CD4-positive, alpha-beta memory T cell (primary cell): ENCODE measurements around the gene ESRRA. TPM values are rescaled to one million over a fixed set of nuclear protein-coding genes. Genes with fewer than 3 reads are reported as not detected.

Experiments used
- CTCF ChIA-PET: fragments of 350-600 bp; sonication (Branson Sonifier 250); formaldehyde crosslinking; loops from one replicate; lab custom pipeline; 2021; ENCODE audit warnings: inconsistent platforms; ENCODE audit not compliant: partially characterized antibody; lab: Charles Lee
- POLR2A ChIA-PET: fragments of 350-600 bp; sonication (Branson Sonifier 250); formaldehyde crosslinking; loops from one replicate; lab custom pipeline; 2021; ENCODE audit not compliant: partially characterized antibody; lab: Charles Lee
- DNase-seq, 5 donors: peaks; one replicate each; pipeline versions ENCODE4 v3.0.0 to v3.0.0-alpha.2; 2020 to 2022; ENCODE audit warnings: mixed read lengths in 1 of 5
- H3K27ac ChIP-seq: one replicate; pipeline ENCODE4 v1.7.0; 2013; ENCODE audit warnings: low read depth, low read length
- H3K27me3 ChIP-seq: 2 replicates; pipeline ENCODE4 v1.7.0; 2013; ENCODE audit warnings: mild to moderate bottlenecking, low read length, moderate library complexity; ENCODE audit not compliant: insufficient read depth
- H3K36me3 ChIP-seq: 2 replicates; pipeline ENCODE4 v1.7.0; 2013; ENCODE audit warnings: mild to moderate bottlenecking, low read length, moderate library complexity; ENCODE audit not compliant: insufficient read depth
- H3K4me1 ChIP-seq: 2 replicates; pipeline ENCODE4 v1.7.0; 2013; ENCODE audit warnings: mild to moderate bottlenecking, low read length, moderate library complexity; ENCODE audit not compliant: insufficient read depth
- H3K4me3 ChIP-seq, 2 donors: one replicate each; pipeline ENCODE4 v1.7.0; 2013; ENCODE audit warnings: low read length in 2 of 2, mild to moderate bottlenecking in 1 of 2
- H3K9me3 ChIP-seq, 2 donors: one replicate each; pipeline ENCODE4 v1.7.0; 2013; ENCODE audit warnings: low read length in 2 of 2, control low read depth in 1 of 2; ENCODE audit not compliant: control insufficient read depth in 1 of 2
- H3K27ac Mint-ChIP-seq, 7 donors: one replicate each; pipeline ENCODE4 v1.8.0; 2020 to 2021; ENCODE audit warnings: mixed read lengths in 7 of 7, mild to moderate bottlenecking in 6 of 7, inconsistent platforms in 3 of 7, moderate library complexity in 3 of 7
- H3K27me3 Mint-ChIP-seq, 2 donors: one replicate each; pipeline ENCODE4 v1.8.0; 2020 to 2021; ENCODE audit warnings: mixed read lengths in 2 of 2
- H3K36me3 Mint-ChIP-seq, 2 donors: one replicate each; pipeline ENCODE4 v1.8.0; 2020 to 2021; ENCODE audit warnings: mixed read lengths in 2 of 2, inconsistent platforms in 1 of 2, mild to moderate bottlenecking in 1 of 2
- H3K4me1 Mint-ChIP-seq, 4 donors: one replicate each; pipeline ENCODE4 v1.8.0; 2020 to 2021; ENCODE audit warnings: mixed read lengths in 4 of 4, mild to moderate bottlenecking in 1 of 4
- H3K4me3 Mint-ChIP-seq, 8 donors: one replicate each; pipeline ENCODE4 v1.8.0; 2020 to 2021; ENCODE audit warnings: mixed read lengths in 8 of 8, mild to moderate bottlenecking in 7 of 8, moderate library complexity in 6 of 8, inconsistent platforms in 3 of 8
- H3K9me3 Mint-ChIP-seq, 8 donors: one replicate each; pipeline ENCODE4 v1.8.0; 2020 to 2021; ENCODE audit warnings: mixed read lengths in 8 of 8, mild to moderate bottlenecking in 5 of 8, inconsistent platforms in 3 of 8, moderate library complexity in 1 of 8
- intact Hi-C: fragments of 100-400 bp; cut with micrococcal nuclease; formaldehyde crosslinking; loops from one replicate; pipeline ENCODE4 v1.15.1; 2023
- polyA plus RNA-seq, 2 donors: library from polyadenylated mRNA; unstranded; fragments of 300-500 nt; fragmentation: Illumina TruSeq; gene quantifications; one replicate each; pipeline ENCODE4 v1.2.3, GENCODE V29; 2021
- total RNA-seq, 2 experiments: library from RNA; stranded (reverse); gene quantifications; one replicate each; pipeline ENCODE4 v1.2.3, GENCODE V29; 2021

Gene ESRRA
- total and polyA plus RNA-seq, 4 experiments from 2014 or later = 4.4 to 31.9 (median 20.9) TPM

DNA sequence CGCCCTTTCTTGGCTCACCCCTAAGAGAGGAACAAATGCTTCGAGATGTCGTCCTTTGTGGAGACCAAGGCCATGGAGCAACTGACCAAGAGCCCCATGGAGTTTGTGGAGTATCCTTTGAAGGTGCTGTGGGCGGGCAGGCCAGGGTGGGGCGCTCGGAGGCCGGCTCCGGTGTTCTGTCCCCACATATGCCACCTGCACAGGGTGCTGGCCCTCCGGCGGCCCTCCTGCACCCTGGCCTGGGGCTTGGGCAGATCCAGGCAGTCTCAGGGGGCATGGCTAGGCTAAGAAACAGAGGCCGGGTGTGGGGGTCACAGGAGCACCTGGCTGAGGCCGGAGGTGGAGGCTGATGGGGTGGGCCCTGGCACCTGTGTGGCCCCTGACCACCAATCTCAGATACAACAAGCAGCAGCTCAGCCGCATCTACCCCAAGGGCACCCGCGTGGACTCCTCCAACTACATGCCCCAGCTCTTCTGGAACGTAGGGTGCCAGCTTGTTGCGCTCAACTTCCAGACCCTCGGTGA, 43.7 kb upstream of the ESRRA start:
- DNase-seq = no peak
- POLR2A ChIA-PET = interaction anchor here (1.6 kb wide), 1 partner anchor 8 kb away, joined by 7 read pairs; no protein-coding TSS in a partner anchor
- intact Hi-C loops = no loop called here
- Histone ChIP-seq H3K36me3 (peaks cover 5% of the 10 kb centered on the region), H3K9me3 (no peaks in the 10 kb centered on the region), H3K27me3 (no peaks in the 10 kb centered on the region), H3K4me3 (no peak overlapping the region), H3K27ac (no peak overlapping the region), H3K4me1 (no peaks in the 10 kb centered on the region)
- no peaks in the 10 kb centered on the region for H3K9me3 Mint-ChIP-seq
- H3K4me3 Mint-ChIP-seq = no peak overlapping the region
- H3K4me1 Mint-ChIP-seq = peaks cover 1 to 8% (median 5%) of the 10 kb centered on the region in 4 donors
- no peaks in the 10 kb centered on the region for H3K27me3 Mint-ChIP-seq
- H3K27ac Mint-ChIP-seq = no peak overlapping the region
- H3K36me3 Mint-ChIP-seq = peaks cover 10 to 12% of the 10 kb centered on the region in 2 donors
- CTCF ChIA-PET = interaction anchor here (1.6 to 1.9 kb wide), 2 partner anchors 10 to 43 kb away, joined by 4 to 5 read pairs; partner anchors contain the start of gene PLCB3

DNA sequence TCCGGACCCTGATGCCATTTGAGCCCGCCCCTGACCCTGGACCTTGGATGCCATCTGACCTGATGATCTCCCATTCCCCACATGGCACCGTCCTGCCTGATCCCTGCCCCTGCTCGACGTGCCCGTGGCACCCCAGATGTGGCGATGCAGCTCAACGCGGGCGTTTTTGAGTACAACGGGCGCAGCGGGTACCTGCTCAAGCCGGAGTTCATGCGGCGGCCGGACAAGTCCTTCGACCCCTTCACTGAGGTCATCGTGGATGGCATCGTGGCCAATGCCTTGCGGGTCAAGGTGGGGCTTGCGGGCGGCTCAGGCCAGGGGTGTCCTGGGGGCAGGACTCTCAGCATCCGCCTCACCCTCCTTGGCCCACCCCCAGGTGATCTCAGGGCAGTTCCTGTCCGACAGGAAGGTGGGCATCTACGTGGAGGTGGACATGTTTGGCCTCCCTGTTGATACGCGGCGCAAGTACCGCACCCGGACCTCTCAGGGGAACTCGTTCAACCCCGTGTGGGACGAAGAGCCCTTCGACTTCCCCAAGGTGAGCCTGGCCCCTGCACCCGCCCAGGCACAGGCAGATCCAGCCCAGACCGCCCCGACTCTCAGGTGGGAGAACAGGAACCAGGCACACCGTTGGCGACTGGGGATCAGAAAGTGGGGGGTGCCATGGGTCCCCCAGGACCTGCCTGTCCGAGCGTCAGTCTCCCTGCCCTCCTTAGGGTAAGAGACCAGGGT, 42.9 kb upstream of the ESRRA start:
- Histone ChIP-seq H3K4me1 (no peaks in the 10 kb centered on the region), H3K27ac (no peak overlapping the region), H3K36me3 (peaks cover 5% of the 10 kb centered on the region), H3K27me3 (no peaks in the 10 kb centered on the region), H3K9me3 (no peaks in the 10 kb centered on the region), H3K4me3 (no peak overlapping the region)
- no peak overlapping the region for H3K4me3 Mint-ChIP-seq
- CTCF ChIA-PET = interaction anchor here (0.8 to 3.6 kb wide), 5 partner anchors 8 to 42 kb away, joined by 3 to 16 read pairs (median 4); partner anchors contain the start of gene PLCB3
- no peak for DNase-seq
- POLR2A ChIA-PET = no interaction called here
- no peaks in the 10 kb centered on the region for H3K27me3 Mint-ChIP-seq
- H3K4me1 Mint-ChIP-seq = peaks cover 1 to 8% (median 5%) of the 10 kb centered on the region in 4 donors
- H3K9me3 Mint-ChIP-seq = no peaks in the 10 kb centered on the region
- H3K27ac Mint-ChIP-seq = no peak overlapping the region
- intact Hi-C loops = no loop called here
- H3K36me3 Mint-ChIP-seq = peaks cover 10% of the 10 kb centered on the region in 2 donors

DNA sequence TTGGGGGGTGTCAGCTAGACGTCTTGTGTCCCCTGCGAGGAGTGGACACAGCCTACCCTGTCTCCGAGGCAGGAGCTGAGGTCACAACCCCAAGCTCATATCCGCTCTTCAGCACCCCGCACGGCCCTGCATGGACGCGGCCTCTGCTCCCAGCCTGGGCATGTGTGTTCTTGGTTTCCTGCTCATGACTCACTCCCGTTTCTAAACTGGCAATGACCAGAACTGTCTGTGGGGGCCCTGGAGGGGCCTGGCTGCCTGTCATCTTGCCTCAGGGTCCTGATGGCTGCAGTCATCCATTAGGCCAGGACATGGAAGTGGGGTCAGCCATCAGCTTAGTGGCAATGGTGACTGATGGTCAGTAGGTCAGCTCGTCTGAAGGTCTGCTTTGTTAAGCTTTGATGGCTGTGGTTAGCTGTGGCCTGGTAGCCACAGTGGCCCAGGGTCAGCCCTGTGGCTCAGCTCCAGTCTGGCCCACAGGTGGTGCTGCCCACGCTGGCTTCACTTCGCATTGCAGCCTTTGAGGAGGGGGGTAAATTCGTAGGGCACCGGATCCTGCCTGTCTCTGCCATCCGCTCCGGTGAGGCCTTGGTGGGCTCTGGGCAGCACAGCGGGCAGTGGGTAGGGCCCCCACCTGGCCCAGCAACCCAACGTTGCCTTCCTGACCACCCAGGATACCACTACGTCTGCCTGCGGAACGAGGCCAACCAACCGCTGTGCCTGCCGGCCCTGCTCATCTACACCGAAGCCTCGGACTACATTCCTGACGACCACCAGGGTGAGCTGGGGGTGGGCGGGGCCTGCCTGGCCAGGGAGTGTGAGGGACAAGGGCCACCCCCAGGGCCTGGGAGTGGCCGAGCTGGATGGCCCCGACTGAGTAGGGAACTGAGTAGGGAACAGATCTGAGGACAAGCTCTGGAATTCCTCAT, 42.0 kb upstream of the ESRRA start:
- intact Hi-C loops = no loop called here
- no peaks in the 10 kb centered on the region for H3K9me3 ChIP-seq
- H3K27ac ChIP-seq = no peak overlapping the region
- Mint-ChIP-seq H3K27ac (peak overlapping the region in 1 of 7 donors; percentile 60), H3K27me3 (no peaks in the 10 kb centered on the region), H3K36me3 (peaks cover 6 to 10% of the 10 kb centered on the region in 2 donors), H3K9me3 (no peaks in the 10 kb centered on the region), H3K4me1 (peaks cover 2 to 14% (median 8%) of the 10 kb centered on the region in 4 donors), H3K4me3 (peak overlapping the region in 1 of 8 donors; percentile 45)
- DNase-seq = no peak
- no peaks in the 10 kb centered on the region for H3K27me3 ChIP-seq
- H3K4me1 ChIP-seq = peaks cover 6% of the 10 kb centered on the region
- no peak overlapping the region for H3K4me3 ChIP-seq
- POLR2A ChIA-PET = interaction anchor here (1.9 kb wide), 1 partner anchor 58 kb away, joined by 8 read pairs; the partner anchor contains the start of gene FERMT3
- H3K36me3 ChIP-seq = peaks cover 5% of the 10 kb centered on the region
- CTCF ChIA-PET = interaction anchor here (0.6 to 3.6 kb wide), 6 partner anchors 9 to 627 kb away, joined by 3 to 16 read pairs (median 4); partner anchors contain the start of gene PLCB3

DNA sequence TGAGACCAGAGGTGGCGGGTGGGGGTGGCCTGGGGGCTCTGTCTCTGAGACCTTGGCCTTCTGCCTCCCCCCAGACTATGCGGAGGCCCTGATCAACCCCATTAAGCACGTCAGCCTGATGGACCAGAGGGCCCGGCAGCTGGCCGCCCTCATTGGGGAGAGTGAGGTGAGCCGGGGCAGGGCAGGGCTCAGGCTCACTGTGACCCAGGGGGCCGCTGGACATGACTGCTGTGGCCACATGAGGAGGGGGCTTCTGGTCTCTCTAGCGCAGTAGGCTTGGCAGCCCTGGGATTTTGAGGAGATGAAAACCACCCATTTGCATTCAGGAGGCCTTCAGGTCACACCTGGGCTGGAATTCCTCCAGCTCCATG, 41.4 kb upstream of the ESRRA start:
- Histone ChIP-seq H3K4me3 (no peak overlapping the region), H3K9me3 (no peaks in the 10 kb centered on the region), H3K27me3 (no peaks in the 10 kb centered on the region), H3K27ac (no peak overlapping the region), H3K4me1 (peaks cover 13% of the 10 kb centered on the region), H3K36me3 (peaks cover 5% of the 10 kb centered on the region)
- no peak for DNase-seq
- Mint-ChIP-seq H3K36me3 (peaks cover 8 to 10% of the 10 kb centered on the region in 2 donors), H3K27ac (no peak overlapping the region), H3K9me3 (no peaks in the 10 kb centered on the region), H3K4me1 (peaks cover 6 to 20% (median 13%) of the 10 kb centered on the region in 4 donors), H3K4me3 (no peak overlapping the region), H3K27me3 (no peaks in the 10 kb centered on the region)
- CTCF ChIA-PET = interaction anchor here (0.6 to 3.6 kb wide), 4 partner anchors 13 to 626 kb away, joined by 4 to 16 read pairs (median 6); partner anchors contain the start of gene PLCB3
- intact Hi-C loops = no loop called here
- POLR2A ChIA-PET = interaction anchor here (1.3 to 1.9 kb wide), 2 partner anchors 38 to 58 kb away, joined by 3 to 8 read pairs; partner anchors contain the start of genes FERMT3, NUDT22 and TRPT1

DNA sequence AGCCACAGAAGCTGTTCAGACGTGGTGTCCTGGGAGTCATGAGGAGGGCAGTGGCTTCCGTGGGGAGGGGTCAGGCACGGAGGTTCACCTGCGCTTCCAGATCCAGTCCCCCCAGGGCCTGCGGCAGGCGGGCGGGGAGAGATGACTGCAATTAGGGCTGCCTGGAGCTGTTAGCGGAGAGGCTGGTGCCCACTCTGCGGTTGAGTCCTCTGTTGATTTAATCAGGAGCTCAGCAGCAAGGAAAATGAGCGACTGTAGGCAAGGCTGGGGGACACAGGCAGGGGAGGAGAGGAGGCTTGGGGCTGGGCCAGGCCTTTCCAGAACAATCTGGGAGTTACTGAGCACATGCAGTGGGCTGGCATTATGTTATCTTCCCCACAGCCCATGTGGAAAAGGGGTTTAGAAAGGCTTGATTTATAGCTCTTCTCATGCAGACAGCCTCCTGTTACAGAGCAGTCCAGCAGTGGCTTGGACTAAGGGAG, 40.9 kb upstream of the ESRRA start:
- POLR2A ChIA-PET = interaction anchor here (1.3 to 1.9 kb wide), 4 partner anchors 18 to 59 kb away, joined by 3 to 8 read pairs (median 4); partner anchors contain the start of genes FERMT3, NUDT22, PPP1R14B and PRDX5
- no peak for DNase-seq
- Histone ChIP-seq H3K36me3 (peaks cover 5% of the 10 kb centered on the region), H3K4me3 (no peak overlapping the region), H3K9me3 (no peaks in the 10 kb centered on the region), H3K27me3 (no peaks in the 10 kb centered on the region), H3K27ac (no peak overlapping the region), H3K4me1 (peaks cover 15% of the 10 kb centered on the region)
- peaks cover 8 to 22% (median 14%) of the 10 kb centered on the region in 4 donors for H3K4me1 Mint-ChIP-seq
- no peaks in the 10 kb centered on the region for H3K27me3 Mint-ChIP-seq
- CTCF ChIA-PET = interaction anchor here (0.6 to 3.6 kb wide), 6 partner anchors 13 to 626 kb away, joined by 3 to 16 read pairs (median 4); partner anchors contain the start of gene PLCB3
- H3K36me3 Mint-ChIP-seq = peaks cover 7 to 8% of the 10 kb centered on the region in 2 donors
- no peak overlapping the region for H3K27ac Mint-ChIP-seq
- intact Hi-C loops = no loop called here
- H3K9me3 Mint-ChIP-seq = no peaks in the 10 kb centered on the region
- no peak overlapping the region for H3K4me3 Mint-ChIP-seq

DNA sequence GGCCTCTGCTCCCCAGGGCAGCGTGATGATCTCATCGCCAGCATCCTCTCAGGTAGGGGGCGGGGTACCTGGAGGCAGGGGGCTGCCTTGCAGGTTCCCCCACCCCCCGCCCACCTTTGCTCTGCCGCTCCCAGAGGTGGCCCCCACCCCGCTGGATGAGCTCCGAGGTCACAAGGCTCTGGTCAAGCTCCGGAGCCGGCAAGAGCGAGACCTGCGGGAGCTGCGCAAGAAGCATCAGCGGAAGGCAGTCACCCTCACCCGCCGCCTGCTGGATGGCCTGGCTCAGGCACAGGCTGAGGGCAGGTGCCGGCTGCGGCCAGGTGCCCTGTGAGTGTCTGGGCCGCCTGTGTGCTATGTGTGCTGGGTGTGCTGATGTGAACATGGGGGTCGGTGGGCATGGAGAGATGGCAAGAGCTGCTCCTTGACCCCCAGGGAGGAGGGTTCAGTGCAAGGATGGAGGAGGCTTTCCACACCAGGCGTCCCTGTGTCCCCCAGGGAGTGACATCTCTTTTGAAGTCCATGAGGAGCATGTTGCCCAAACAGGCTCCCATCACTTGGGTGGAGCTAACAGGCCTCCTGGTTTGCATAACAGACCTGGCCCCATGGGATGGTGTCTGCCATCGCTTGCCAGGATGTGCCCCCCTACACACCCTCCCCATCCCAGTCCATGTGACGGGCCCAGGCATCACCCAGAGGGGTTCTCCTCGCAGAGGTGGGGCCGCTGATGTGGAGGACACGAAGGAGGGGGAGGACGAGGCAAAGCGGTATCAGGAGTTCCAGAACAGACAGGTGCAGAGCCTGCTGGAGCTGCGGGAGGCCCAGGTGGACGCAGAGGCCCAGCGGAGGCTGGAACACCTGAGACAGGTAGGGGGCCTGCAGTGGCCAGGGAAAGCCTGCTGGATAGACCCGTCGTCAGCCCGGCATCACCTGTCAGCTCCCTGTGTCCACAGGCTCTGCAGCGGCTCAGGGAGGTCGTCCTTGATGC, 39.9 kb upstream of the ESRRA start:
- ChIA-PET POLR2A (interaction anchor here (1.0 to 1.9 kb wide), 5 partner anchors 19 to 60 kb away, joined by 3 to 8 read pairs (median 4); partner anchors contain the start of genes BAD, FERMT3, NUDT22 and PPP1R14B), CTCF (interaction anchor here (0.8 to 3.6 kb wide), 4 partner anchors 14 to 66 kb away, joined by 3 to 16 read pairs (median 6); partner anchors contain the start of gene PLCB3)
- no peaks in the 10 kb centered on the region for H3K27me3 ChIP-seq
- intact Hi-C loops = no loop called here
- Mint-ChIP-seq H3K27ac (no peak overlapping the region), H3K4me3 (no peak overlapping the region), H3K9me3 (peaks cover 0 to 3% (median 0%) of the 10 kb centered on the region in 8 donors), H3K27me3 (peaks cover 0 to 4% of the 10 kb centered on the region in 2 donors), H3K4me1 (peaks cover 7 to 24% (median 15%) of the 10 kb centered on the region in 4 donors), H3K36me3 (peaks cover 0 to 15% of the 10 kb centered on the region in 2 donors)
- no peak overlapping the region for H3K27ac ChIP-seq
- no peak overlapping the region for H3K4me3 ChIP-seq
- no peak for DNase-seq
- H3K36me3 ChIP-seq = no peaks in the 10 kb centered on the region
- peaks cover 15% of the 10 kb centered on the region for H3K4me1 ChIP-seq
- H3K9me3 ChIP-seq = no peaks in the 10 kb centered on the region
